Gastrocnemius medialis (tissue), 4 donors: Measurements from ENCODE around the gene TNFSF13.

Experiments
- CTCF ChIP-seq, 5 experiments: fragments of 450-650 bp in 3 of 5; fragments of 200-600 bp in 2 of 5; sonication (generic) in 2 of 5; IDR thresholded peaks in 4 of 5; conservative IDR thresholded peaks in 1 of 5; 1 replicate in 4 of 5; 2 replicates in 1 of 5; pipeline ENCODE4 v1.5.1; 2016 to 2019; ENCODE audit warnings: antibody characterized with exemption in 5 of 5, mild to moderate bottlenecking in 3 of 5, moderate library complexity in 3 of 5
- POLR2A ChIP-seq, 2 donors: fragments of 450-650 bp; IDR thresholded peaks; one replicate each; pipeline ENCODE4 v1.6.1; 2017; ENCODE audit warnings: antibody characterized with exemption in 2 of 2, mild to moderate bottlenecking in 2 of 2, moderate library complexity in 2 of 2

GRCh38 chr17:7548585-7549400 is 9.8 kb upstream of the TNFSF13 start, which contains the start of gene TNFSF12:
- TF ChIP-seq CTCF (IDR thresholded peaks at IDR 0.05 in 4 of 5, conservative IDR thresholded peaks at IDR 0.05 in 1 of 5) (peak in 2 of 5 experiments; percentile 17 to 39), POLR2A (IDR thresholded peaks at IDR 0.05) (peak in 1 of 2 donors; percentile 28)
